Mesendoderm (in vitro differentiated cells): ENCODE measurements around the gene CTSL.

ENCODE experiments used
- DNase-seq: peaks from one replicate; pipeline ENCODE4 v3.0.0; 2013
- H2AK5ac ChIP-seq: 2 replicates; pipeline ENCODE4 v1.6.1; 2013; ENCODE audit warnings: low read length, inconsistent platforms
- H2BK120ac ChIP-seq: 2 replicates; pipeline ENCODE4 v1.6.1; 2013; ENCODE audit warnings: low read depth, mild to moderate bottlenecking, low read length, moderate library complexity, mixed read lengths
- H2BK15ac ChIP-seq: replicated peaks from 2 replicates; pipeline ENCODE4 v1.6.1; 2013; ENCODE audit warnings: low read depth, mild to moderate bottlenecking, moderate library complexity
- H2BK5ac ChIP-seq: 2 replicates; pipeline ENCODE4 v1.6.1; 2013; ENCODE audit warnings: low read length, inconsistent platforms
- H3K18ac ChIP-seq: 2 replicates; pipeline ENCODE4 v1.6.1; 2013; ENCODE audit warnings: mild to moderate bottlenecking, low read length, mixed read lengths
- H3K23ac ChIP-seq: one replicate; pipeline ENCODE4 v1.6.1; 2013; ENCODE audit warnings: low read length
- H3K27ac ChIP-seq: 2 replicates; pipeline ENCODE4 v1.5.1; 2013; ENCODE audit warnings: low read depth, mild to moderate bottlenecking, inconsistent platforms, low read length, moderate library complexity
- H3K27me3 ChIP-seq: 2 replicates; pipeline ENCODE4 v1.6.1; 2013; ENCODE audit warnings: low read length, control low read depth, mild to moderate bottlenecking, inconsistent platforms; ENCODE audit not compliant: insufficient read depth, poor library complexity
- H3K36me3 ChIP-seq: 2 replicates; pipeline ENCODE4 v1.6.1; 2013; ENCODE audit warnings: low read length, inconsistent platforms; ENCODE audit not compliant: control insufficient read depth, insufficient read depth
- H3K4ac ChIP-seq: one replicate; pipeline ENCODE4 v1.6.1; 2013; ENCODE audit warnings: low read depth, mild to moderate bottlenecking, low read length, moderate library complexity
- H3K4me1 ChIP-seq: 2 replicates; pipeline ENCODE4 v1.6.1; 2013; ENCODE audit warnings: low read depth, low read length, inconsistent platforms; ENCODE audit not compliant: control insufficient read depth
- H3K4me2 ChIP-seq: 2 replicates; pipeline ENCODE4 v1.6.1; 2013; ENCODE audit warnings: low read length
- H3K4me3 ChIP-seq: 2 replicates; pipeline ENCODE4 v1.5.1; 2013; ENCODE audit warnings: mild to moderate bottlenecking, low read length
- H3K56ac ChIP-seq: one replicate; pipeline ENCODE4 v1.6.1; 2013; ENCODE audit warnings: low read length
- H3K79me1 ChIP-seq: 2 replicates; pipeline ENCODE4 v1.6.1; 2013; ENCODE audit warnings: low read length, inconsistent platforms
- H3K79me2 ChIP-seq: 2 replicates; pipeline ENCODE4 v1.6.1; 2013; ENCODE audit warnings: mild to moderate bottlenecking, low read length; ENCODE audit not compliant: control insufficient read depth, insufficient read depth
- H3K9ac ChIP-seq: 2 replicates; pipeline ENCODE4 v1.6.1; 2013; ENCODE audit warnings: low read length, inconsistent platforms
- H4K5ac ChIP-seq: one replicate; pipeline ENCODE4 v1.6.1; 2013; ENCODE audit warnings: low read length
- H4K8ac ChIP-seq: one replicate; pipeline ENCODE4 v1.6.1; 2013; ENCODE audit warnings: low read depth, mild to moderate bottlenecking, control low read depth, low read length, moderate library complexity
- WGBS: extraction: QIAGEN DNeasy Blood & Tissue Kit; methylation state at CpG from one replicate; pipeline ENCODE4 v1.1.7; 2013; ENCODE audit warnings: low lambda C conversion rate, missing lambda C conversion rate; ENCODE audit not compliant: insufficient coverage; ENCODE audit errors: extremely low coverage; 5-methylcytosine and 5-hydroxymethylcytosine counted together

The CTSL gene

DNA sequence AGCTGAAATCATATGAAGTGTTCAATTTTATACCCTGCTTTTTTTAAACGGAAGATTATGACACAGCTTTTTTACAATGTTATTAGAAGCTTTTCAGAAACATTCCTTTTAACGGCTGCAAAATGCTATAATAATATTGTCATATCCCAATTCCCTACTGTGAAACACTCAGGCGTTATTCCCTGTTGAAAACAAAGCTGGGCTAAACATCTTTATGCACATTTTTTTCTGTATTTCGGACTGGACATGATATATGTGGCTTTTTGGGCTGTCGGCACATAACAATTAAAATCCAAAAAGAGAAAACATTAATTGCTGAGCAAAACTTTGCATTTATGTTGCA lies 12.0 kb upstream of the CTSL start:
- DNase-seq, result no peak
- Histone ChIP-seq H3K4me2 (no peak overlapping the region), H2BK120ac (no peak overlapping the region), H3K18ac (no peak overlapping the region), H3K79me1 (no peaks in the 10 kb centered on the region), H4K8ac (no peak overlapping the region), H4K5ac (no peak overlapping the region), H3K27ac (no peak overlapping the region), H3K79me2 (no peaks in the 10 kb centered on the region), H3K4me1 (no peaks in the 10 kb centered on the region), H3K56ac (no peak overlapping the region), H3K4ac (no peak overlapping the region), H3K4me3 (no peak overlapping the region), H2BK5ac (no peak overlapping the region), H2AK5ac (no peak overlapping the region), H2BK15ac (no peak overlapping the region), H3K9ac (no peak overlapping the region), H3K36me3 (no peaks in the 10 kb centered on the region), H3K23ac (no peak overlapping the region), H3K27me3 (no peaks in the 10 kb centered on the region)
- WGBS, result no CpG with 5 or more reads among the region's 5 CpGs

DNA sequence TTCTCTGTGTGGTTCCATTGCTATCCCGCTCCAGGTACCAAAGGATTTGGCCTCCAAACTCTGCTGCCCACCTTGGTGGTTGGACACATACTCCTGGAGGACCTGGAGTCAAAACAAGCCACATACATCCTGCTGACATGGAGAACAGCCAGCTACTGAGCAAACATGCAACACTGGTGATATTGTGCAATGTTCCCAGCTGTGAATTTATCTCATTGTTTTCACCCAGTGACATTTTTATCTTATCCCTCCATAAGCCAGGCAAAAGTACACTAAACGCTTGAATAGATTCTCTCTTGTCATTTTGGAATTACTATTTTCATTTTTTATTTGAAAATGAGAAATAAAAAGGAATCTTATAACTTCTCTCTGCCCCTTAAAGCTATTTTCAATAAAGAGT lies 11.1 kb upstream of the CTSL start:
- no peak overlapping the region for H3K23ac ChIP-seq
- no CpG with 5 or more reads among the region's 2 CpGs for WGBS
- no peak overlapping the region for H2BK120ac ChIP-seq
- no peak overlapping the region for H2BK15ac ChIP-seq
- H4K5ac ChIP-seq, result no peak overlapping the region
- no peak overlapping the region for H3K56ac ChIP-seq
- no peaks in the 10 kb centered on the region for H3K79me1 ChIP-seq
- H2BK5ac ChIP-seq, result no peak overlapping the region
- H3K27me3 ChIP-seq, result no peaks in the 10 kb centered on the region
- no peak overlapping the region for H4K8ac ChIP-seq
- H3K18ac ChIP-seq, result no peak overlapping the region
- no peak overlapping the region for H3K27ac ChIP-seq
- H3K4me2 ChIP-seq, result no peak overlapping the region
- DNase-seq, result no peak
- H3K36me3 ChIP-seq, result no peaks in the 10 kb centered on the region
- no peaks in the 10 kb centered on the region for H3K4me1 ChIP-seq
- no peak overlapping the region for H3K4me3 ChIP-seq
- H3K9ac ChIP-seq, result no peak overlapping the region
- no peak overlapping the region for H2AK5ac ChIP-seq
- H3K4ac ChIP-seq, result no peak overlapping the region
- no peaks in the 10 kb centered on the region for H3K79me2 ChIP-seq

DNA sequence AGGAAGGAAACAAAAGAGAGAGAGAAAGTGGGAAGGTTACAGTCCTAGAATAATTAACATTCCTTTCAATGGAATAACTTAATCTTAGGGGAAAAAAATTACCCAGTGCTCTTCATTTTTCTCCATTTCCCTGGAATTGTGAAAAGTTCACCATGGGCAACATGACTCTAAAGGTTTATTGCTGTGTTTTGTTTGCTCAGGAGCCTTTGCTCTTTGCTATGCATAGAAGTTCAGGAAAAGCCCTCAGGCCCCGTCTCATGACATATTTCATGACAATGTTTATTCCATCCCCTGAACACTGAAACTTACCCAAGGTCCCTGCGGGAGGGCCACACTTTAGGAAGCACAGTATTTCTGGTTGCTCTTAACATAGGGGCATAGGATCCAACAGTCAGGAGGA lies 9.8 kb upstream of the CTSL start:
- Histone ChIP-seq H3K36me3 (no peaks in the 10 kb centered on the region), H3K4me1 (no peaks in the 10 kb centered on the region), H3K79me1 (no peaks in the 10 kb centered on the region), H3K27me3 (no peaks in the 10 kb centered on the region), H3K56ac (no peak overlapping the region), H3K79me2 (no peaks in the 10 kb centered on the region), H3K4ac (no peak overlapping the region), H2AK5ac (no peak overlapping the region), H4K8ac (no peak overlapping the region), H2BK120ac (no peak overlapping the region), H2BK5ac (no peak overlapping the region), H3K4me3 (no peak overlapping the region), H3K23ac (no peak overlapping the region), H3K27ac (no peak overlapping the region), H4K5ac (no peak overlapping the region), H2BK15ac (no peak overlapping the region), H3K4me2 (no peak overlapping the region), H3K9ac (no peak overlapping the region), H3K18ac (no peak overlapping the region)
- no CpG with 5 or more reads among the region's 2 CpGs for WGBS
- DNase-seq, result no peak

DNA sequence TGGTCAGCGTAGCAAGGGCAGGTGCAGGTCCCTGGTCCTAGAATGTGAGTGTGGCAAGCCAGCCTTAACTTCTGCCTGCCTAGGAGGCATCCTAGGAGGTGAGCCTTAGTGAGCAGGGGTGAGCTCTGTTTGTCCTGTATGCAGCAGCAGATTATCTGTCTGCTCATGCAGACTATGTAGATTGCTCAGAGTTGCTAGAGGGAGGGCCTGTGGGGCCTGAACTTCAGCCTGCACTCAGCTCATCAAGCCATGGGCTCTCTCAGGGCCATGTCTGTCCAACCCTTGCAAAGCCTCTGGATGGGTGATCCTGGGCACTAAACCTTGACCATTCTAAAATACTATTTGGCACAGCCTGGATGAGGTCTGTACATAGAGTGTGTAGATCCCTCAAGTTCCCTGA lies 8.5 kb upstream of the CTSL start:
- Histone ChIP-seq H3K56ac (no peak overlapping the region), H2BK120ac (no peak overlapping the region), H3K4me1 (no peaks in the 10 kb centered on the region), H3K23ac (no peak overlapping the region), H4K8ac (no peak overlapping the region), H2BK15ac (no peak overlapping the region), H3K36me3 (no peaks in the 10 kb centered on the region), H3K27ac (no peak overlapping the region), H3K4me3 (no peak overlapping the region), H3K18ac (no peak overlapping the region), H3K79me2 (no peaks in the 10 kb centered on the region), H2BK5ac (no peak overlapping the region), H4K5ac (no peak overlapping the region), H3K79me1 (no peaks in the 10 kb centered on the region), H3K4ac (no peak overlapping the region), H2AK5ac (no peak overlapping the region), H3K4me2 (no peak overlapping the region), H3K9ac (no peak overlapping the region), H3K27me3 (no peaks in the 10 kb centered on the region)
- no peak for DNase-seq
- WGBS, result no CpG with 5 or more reads among the region's 1 CpG

DNA sequence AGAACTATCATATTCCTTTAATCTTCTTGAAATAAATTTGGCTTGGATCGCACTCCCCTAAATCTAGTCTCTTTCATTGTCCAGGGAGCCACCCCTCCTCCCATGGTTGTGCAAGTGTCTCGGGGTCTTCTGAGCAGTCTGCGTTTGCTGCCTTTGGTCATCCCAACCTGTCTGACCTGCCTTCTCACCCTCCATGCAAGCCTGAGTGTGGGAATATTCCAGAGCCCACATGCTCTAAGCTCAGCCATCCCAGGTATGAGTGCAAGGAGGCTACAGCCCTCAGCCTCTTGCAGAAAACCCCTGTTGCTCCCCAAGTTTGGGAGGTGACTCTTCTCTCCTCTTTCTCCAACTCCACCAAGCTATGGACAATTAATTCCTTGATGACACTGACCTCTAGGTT lies 7.7 kb upstream of the CTSL start:
- no peaks in the 10 kb centered on the region for H3K4me1 ChIP-seq
- H3K79me1 ChIP-seq, result no peaks in the 10 kb centered on the region
- no peak overlapping the region for H3K4me3 ChIP-seq
- no peak overlapping the region for H3K27ac ChIP-seq
- H3K79me2 ChIP-seq, result no peaks in the 10 kb centered on the region
- no peak overlapping the region for H2BK15ac ChIP-seq
- no peak overlapping the region for H3K18ac ChIP-seq
- H2AK5ac ChIP-seq, result no peak overlapping the region
- no peak overlapping the region for H2BK5ac ChIP-seq
- no peak overlapping the region for H3K56ac ChIP-seq
- no peak overlapping the region for H3K4ac ChIP-seq
- DNase-seq, result no peak
- H4K5ac ChIP-seq, result no peak overlapping the region
- H2BK120ac ChIP-seq, result no peak overlapping the region
- no peak overlapping the region for H3K4me2 ChIP-seq
- H4K8ac ChIP-seq, result no peak overlapping the region
- no peaks in the 10 kb centered on the region for H3K36me3 ChIP-seq
- no peaks in the 10 kb centered on the region for H3K27me3 ChIP-seq
- no peak overlapping the region for H3K9ac ChIP-seq
- WGBS, result no CpG with 5 or more reads among the region's 3 CpGs
- H3K23ac ChIP-seq, result no peak overlapping the region

DNA sequence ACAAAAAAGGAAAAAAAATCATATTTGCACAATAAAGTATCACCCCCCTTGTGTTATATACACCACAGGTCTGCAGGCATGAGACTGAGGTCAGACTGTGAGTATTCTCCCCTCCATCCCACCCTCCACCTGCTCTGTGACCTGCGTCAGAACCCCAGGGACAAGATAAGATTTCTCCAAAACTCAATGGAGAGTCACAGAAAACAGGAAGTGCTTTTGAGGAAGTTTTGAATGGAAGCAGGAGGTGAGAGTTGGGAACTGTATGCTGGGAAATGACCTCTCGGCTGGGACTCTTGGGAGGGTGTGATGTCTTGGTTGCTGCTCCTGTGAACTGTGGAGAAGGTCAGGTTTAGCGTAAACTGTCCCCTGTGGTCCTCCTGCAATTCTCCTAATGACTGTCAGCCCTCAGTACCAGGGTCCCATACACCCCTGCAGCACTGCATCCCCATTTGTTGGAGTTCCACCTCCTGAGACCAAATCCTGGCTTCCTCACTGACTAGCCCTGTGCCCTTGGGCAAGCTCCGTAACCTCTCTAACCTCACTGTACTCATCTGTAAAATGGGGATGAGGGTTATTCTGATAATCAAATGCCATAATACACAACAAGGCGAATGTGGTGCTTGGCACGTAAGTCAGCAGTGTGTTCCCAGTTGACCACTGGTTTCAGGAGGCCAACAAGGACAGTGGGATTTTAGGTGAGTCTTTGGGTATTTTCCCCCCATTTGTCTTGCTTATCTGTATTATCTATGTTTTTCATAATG lies 6.9 kb upstream of the CTSL start:
- Histone ChIP-seq H2BK15ac (no peak overlapping the region), H3K79me1 (no peaks in the 10 kb centered on the region), H3K56ac (no peak overlapping the region), H3K4me3 (no peak overlapping the region), H3K4me1 (no peaks in the 10 kb centered on the region), H4K8ac (no peak overlapping the region), H4K5ac (no peak overlapping the region), H3K4ac (no peak overlapping the region), H2BK120ac (no peak overlapping the region), H3K27ac (no peak overlapping the region), H3K9ac (no peak overlapping the region), H3K23ac (no peak overlapping the region), H3K18ac (no peak overlapping the region), H2BK5ac (no peak overlapping the region), H3K79me2 (no peaks in the 10 kb centered on the region), H2AK5ac (no peak overlapping the region), H3K27me3 (no peaks in the 10 kb centered on the region), H3K4me2 (no peak overlapping the region), H3K36me3 (no peaks in the 10 kb centered on the region)
- DNase-seq, result no peak
- WGBS, result no CpG with 5 or more reads among the region's 6 CpGs
